ENCODE data around the gene STRN4.
"Not testable (repeated sequence)": the region's sequence is repeated elsewhere in the genome, so short reads cannot be mapped to it uniquely, and the experiment has no call there.

Gene STRN4

DNA sequence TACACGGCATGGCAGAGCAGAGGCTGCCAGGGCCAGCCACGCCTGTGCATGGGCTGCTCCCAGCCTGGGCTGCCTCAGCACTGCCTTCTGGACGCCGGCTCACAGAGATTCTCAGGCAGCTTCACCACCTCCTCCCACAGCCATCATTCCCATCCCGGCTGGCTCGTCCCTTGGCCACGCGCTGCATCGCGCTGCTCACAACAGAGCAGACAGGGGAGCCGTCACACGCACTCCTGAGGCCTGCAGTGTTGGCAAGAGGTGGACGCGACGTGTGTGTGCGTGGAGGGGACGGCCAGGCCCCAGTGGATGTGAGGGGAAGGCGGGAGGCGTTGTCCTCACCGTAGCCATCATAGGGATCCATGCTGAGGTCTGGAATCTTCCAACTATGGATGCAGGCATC is 21.8 kb downstream of the STRN4 start:
- DNase-seq = no peak

DNA sequence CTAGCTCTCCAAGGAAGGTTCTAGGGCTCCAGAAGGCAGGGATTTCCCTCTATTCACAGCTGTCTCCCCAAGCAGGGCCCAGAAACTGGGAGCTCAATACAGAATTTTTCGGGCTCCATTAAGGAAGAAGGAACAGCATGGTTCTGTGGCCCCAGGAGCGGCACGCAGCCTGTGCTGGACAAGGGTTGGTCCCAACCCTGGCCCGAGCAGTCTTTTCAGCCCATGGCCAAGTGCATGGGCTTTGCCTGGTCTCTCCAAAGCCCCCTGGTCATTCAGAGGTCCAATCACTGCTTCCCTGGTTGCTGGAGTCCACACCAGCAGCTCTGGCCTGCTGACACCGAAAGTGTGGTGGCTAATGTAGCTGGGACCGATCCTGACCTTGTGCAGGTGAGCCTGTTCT is 22.8 kb downstream of the STRN4 start:
- no peak for DNase-seq

- DNase-seq = no peak
These were observed 23.2 kb downstream of the STRN4 start for GRCh38 chr19:46723023-46723461.

GRCh38 chr19:46722421-46723022 is 23.7 kb downstream of the STRN4 start:
- no peak for DNase-seq

GRCh38 chr19:46722004-46722380 is 24.3 kb downstream of the STRN4 start:
- DNase-seq = no peak

- no peak for DNase-seq
These were observed 24.8 kb downstream of the STRN4 start for GRCh38 chr19:46721269-46722003.

DNA sequence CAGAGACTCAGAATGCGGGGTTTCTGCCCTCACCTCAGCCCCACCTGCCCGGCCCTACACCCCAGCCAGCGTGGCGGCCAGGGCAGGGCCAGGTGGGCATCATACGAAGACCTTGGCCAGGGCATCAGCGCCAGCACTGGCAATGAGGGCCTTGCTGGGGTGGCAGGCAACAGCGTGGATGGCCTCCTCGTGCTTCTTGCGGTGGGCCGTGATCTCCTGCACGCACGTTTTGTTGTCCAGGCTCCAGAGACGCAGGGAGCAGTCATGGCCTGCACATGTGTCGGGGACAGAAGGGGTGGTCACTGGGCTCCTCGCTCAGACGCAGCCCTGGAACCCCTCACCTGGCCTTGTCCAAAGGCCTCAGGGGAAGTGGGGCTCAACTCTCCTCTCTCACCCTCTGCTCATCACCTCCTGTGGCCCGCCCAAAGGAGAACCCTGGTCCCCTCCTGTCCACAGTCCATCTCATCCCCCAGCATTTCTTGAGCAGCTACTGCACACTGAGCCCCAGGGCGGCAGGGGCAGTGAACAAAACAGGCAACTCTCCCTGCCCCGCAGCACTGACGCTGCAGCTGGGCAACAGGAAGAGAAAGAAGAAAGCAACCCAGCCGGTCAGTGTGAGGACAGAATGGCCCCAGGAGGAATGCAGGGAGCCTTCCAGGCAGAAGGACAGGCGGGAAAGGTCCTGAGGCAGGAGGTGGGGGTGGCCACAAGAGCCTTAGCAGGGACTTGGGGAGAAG is 25.6 kb downstream of the STRN4 start:
- no peak for DNase-seq

DNA sequence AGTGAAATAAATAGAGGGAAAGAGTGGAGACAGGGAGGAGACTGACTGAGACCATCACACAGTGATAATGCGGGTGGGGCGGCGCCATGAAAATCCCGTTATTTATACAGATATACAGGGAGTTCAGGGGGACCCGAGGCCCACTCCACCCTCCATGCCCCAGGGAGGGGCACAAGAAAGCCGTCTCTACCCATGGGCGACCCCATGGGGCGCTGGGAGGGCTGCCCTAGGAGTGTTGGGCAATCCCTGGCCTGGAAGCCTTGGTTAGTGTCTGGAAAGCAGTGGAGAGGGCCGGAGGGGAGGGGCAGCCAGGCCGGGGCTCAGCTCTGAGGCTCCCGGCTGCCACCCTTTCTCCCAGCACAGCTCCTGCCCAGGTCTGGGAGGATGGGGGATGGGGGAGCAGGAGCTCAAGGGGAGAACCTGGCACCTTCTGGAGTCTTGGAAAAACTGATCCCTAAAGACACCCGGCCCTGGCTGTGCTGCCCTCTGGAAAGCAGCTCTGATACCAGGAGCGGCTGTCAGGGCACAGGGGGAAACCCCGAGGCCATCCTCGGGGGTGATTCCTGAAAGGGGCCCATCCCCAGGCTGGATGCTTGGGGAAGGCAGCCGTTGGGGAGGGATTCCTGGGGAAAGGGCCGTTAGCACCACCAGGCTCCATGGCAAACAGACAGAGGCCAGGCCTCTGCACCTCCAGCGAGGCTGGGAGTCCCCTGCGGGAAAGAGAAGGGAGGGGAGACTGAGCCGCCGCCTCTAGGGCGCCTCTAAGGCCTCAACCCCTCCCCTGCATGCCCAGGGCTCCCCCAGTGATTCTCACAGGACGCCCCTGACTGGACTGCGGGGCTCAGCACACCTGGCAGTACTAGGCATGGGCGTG is 26.4 kb downstream of the STRN4 start:
- no peak for DNase-seq

- no peak for DNase-seq
These were observed 27.2 kb downstream of the STRN4 start for GRCh38 chr19:46718934-46719622.

GRCh38 chr19:46718157-46718933 is 27.9 kb downstream of the STRN4 start:
- no peak for DNase-seq

DNA sequence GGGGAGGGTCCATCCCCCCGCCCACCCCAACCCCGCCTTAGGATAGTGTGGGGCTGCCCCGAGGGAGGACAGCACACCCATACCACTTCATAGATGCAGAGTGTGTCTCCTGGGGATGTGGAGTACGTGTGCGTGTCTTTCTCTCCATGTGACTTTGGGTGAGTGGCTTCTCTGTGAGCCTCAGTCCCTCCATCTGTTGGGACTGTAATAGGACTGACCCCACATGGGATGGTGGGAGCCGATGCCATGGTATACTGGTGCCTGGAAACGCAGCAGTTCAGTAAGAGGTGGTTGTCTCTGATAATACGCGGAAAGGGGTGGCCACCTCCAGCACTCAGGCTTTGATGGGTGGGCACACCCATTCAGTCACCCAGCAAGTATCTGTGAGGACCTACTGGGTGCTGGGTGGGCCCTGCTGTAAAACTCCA is 28.5 kb downstream of the STRN4 start:
- no peak for DNase-seq

DNA sequence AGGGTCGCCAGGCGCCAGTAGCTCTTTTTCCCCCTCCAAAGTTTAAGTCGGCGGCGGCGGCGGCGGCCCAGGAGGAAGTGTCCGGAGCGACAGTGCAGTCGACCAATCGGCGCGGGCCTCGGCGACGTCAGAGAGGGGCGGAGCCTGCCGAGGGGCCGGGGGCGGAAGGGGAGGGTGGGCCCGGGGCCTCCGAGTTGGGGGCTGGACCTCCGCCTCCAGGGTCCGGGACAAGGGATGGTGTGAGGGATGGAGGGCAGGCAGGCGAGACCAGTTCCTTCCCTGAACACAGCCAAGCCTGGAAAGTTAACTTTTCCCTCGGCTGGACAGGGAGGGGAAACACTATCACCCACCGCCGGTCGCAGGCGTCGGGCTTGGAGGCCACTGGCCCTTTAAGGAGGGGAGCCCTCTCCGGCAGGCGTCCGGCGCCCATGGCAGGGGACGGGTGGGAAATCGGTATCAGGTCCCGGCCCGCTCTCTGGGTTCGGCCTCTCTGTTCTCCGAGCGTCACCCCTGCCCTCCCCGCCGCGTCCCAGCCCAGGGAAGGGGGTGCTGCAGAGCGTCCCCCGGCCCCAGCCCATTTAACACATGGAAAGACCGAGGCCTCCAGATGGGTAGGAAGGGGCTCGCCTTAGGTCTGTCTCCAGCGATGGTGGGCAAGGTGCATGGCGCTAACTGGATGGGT is 29.1 kb downstream of the STRN4 start, which contains the start of gene PRKD2:
Gene PRKD2 (minus strand): TSS at position 81 of the 682 bp plus-strand sequence. CDS start 744 bp downstream, outside the sequence.
- peak; percentile 49 for DNase-seq

- DNase-seq = no peak
These were observed 29.6 kb downstream of the STRN4 start for GRCh38 chr19:46716672-46717033.

DNA sequence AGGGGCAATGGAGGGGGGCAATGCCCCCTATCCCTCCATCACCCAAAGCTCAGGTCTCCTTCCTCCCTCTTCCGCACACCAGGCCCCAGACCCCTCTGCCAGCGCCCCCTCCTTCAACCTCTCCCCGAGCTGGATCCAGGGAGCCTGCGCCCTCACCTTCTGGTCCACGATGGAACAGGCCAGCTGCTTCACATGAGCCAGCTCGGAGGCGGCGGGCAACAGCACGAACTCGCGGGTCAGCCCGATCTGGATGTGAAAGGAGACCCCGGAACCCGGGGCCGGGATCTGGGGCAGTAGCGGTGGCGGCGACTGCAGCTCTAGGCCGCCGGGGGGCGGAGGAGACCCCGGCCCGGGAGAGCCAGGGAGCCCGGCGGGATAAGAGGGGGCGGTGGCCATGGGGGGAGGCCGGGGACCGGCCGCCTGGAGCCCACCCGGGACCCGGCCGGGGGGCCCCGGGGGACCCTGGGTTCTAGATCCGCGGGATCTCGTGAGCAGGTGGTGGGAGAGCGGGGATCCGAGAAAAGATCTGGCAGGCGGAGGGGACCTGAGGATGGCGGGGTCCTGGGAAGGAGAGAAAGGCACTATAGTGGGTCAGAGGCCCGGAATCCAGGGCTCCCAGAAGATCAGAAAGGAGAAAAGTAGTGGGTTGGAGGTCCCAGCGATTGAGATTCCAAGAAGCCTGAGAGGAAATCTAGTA is 30.1 kb downstream of the STRN4 start:
- DNase-seq = no peak

DNA sequence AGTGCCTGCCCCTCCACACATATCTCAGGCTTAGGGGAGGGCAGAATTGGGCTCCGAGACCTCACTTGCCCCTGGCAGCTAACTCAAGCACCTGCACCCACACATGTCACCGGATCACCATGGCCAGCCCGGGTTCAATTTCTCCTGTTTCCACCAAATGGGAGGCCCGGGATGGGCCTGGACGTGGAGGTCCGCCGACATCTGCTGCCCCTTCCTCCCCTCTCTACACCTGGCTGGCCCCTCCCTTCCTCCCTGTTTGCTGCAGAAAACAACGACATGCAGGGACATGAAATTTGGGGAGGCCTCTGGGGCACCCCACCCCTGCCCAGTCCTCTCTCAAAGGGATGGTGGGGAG is 30.7 kb downstream of the STRN4 start:
- no peak for DNase-seq

DNA sequence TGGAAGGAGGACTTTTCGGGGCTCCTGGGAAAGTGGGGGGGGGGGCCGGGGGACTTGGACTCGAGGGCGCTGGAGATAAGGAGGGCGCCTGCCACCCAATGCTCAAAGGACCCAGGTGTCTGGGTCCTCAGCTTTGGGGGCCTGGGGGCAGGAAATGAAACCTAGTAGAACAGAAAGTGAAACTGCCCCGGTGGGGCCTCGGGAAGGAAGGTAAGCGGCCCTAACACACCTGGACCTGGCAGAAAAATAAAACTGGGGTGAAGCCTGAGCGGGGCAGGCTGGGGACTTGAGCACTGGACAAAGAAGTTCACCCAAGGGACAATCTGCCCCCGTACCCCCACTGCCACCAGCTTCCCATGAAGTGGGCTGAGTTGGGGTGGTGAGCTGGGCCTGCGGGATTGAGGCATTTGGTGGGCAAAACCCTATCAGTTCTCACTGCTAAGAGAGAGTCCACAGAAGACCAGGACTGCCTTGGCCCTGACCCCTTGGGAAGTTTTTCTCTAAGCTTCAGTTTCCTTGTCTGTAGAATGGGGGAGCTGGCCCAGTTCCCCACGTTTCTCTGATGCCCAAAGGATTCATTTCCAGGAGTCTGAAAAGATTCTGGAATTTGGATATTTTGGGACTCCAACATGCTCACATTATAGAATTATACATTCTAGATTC is 31.7 kb downstream of the STRN4 start:
- DNase-seq = no peak

DNA sequence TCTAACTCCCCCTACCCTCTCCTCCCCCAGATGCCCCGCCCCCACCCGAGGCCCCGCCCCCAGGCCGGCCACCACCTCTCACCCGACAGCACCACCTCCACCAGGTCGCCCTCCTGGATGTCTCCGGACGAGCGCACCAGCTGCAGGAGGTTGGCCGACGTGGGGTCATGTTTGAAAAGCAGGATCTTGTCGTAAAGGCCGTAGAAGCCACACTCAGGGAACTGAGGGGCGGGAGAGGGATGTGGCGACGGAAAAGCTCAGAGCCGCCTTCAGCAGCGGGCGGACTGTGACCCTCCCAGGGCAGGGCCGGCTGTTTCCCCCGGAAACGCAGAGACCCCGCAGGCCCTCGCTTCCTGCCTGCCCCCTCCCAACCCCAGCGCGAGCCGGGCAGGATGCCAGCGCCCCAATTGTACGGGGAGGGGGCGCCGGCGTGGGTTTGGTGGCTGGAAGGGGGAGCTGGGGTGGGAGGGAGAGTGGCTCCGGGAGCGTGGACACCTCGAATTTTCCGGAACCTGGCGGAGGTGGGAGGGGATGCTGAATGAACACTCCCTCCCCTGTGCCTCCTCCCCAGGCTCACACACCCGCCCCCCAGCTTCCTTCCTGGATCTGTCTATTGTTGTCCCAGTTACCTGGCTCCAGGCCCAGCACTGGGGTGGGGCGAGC is 32.3 kb downstream of the STRN4 start:
- DNase-seq = peak; percentile 92

DNA sequence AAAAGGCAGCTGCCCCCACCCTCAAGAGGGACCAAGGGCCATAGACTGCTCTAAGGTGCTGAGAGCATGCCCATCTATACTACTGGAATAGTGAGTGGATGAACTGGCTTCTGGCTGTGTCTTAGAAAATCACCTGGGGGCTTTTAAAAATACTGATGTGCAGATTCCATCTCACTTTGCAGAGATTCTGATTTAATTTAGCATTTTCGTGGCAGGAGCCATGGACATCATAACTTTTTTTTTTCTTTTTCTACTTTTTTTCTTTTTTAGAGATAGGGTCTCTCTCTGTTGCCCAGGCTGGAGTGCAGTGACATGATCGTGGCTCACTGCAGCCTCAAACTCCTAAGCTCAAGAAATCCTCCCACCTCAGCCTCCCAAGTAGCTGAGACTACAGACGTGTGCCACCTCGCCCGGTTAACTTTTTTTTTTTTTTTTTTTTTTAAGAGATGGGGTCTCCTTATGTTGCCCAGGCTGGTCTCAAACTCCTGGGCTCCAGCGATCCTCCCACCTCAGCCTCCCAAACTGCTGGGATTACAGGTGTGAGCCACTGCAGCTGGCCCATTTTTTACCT is 33.4 kb downstream of the STRN4 start:
- not testable (repeated sequence) for DNase-seq

DNA sequence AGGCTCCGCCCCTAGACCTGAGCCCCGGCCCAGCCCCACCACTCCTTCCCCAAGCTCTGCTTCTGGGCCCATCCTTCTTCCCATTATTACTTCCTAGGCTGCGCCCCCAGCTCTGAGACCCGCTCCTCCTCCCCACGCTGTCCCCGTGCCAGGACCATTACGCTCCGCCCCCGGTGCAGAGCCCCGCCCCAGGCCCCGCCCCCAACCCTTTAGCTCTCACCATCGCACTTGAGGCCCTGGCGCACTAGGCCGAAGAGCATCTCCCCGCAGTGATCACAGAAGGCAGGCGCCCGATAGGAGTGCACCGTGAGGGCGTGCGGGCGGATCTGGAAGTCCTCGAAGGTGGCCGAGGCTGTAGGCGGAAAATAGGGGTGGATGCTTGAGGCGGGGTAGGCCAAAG is 35.6 kb downstream of the STRN4 start:
- DNase-seq = no peak
